Kidney tubule cell (primary cell): ENCODE data around the gene MOV10L1.
"Not testable (repeated sequence)": the region's sequence is repeated elsewhere in the genome, so short reads cannot be mapped to it uniquely, and the experiment has no call there.

Experiments used
- DNase-seq: peaks from one replicate; pipeline ENCODE4 v3.0.0-alpha.2; 2018; ENCODE audit warnings: low spot score

Gene MOV10L1

GRCh38 chr22:50104141-50104544, 14.3 kb downstream of the MOV10L1 start:
- no peak for DNase-seq

DNA sequence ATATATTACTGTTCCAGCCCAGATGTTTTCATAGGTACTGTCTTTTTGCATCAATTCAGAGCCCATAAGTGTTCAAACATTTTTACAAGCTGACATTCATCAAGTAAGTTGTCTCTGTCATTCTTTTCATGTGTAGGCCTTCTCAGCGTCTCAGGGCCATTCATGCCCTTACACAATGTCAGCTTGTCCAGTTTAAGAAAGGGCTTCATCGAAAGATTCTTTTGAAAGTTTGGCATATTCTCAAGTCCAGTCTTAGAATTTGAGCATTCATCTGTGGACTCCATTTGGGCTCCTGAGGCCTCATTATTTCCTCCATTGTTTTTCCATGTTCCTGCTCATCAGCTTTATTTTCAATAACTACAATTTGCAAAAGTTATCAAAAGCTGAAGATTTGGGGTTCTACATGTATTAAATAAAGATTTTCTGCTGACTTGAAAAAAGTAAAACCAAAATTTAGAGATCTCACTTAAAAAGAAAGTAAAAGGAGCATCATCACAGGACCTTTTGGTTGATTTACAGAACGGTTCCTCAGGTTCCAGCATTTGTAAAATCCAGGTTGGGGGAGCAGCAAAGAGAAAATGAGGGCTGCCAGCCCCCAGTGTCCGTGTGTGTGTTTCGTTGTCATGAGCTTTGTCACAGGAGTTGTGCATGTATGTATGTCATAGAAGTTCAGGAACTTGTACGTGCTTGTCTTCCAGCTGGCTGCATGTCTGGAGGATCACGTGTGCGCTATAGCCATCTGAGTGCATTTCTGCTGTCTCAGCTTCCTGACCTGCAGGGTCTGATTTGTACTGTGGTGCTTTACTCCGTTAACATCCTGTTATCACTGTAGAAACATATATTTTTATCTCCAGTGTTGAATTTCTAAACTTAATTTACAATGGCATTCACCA, 15.6 kb downstream of the MOV10L1 start:
- no peak for DNase-seq

DNA sequence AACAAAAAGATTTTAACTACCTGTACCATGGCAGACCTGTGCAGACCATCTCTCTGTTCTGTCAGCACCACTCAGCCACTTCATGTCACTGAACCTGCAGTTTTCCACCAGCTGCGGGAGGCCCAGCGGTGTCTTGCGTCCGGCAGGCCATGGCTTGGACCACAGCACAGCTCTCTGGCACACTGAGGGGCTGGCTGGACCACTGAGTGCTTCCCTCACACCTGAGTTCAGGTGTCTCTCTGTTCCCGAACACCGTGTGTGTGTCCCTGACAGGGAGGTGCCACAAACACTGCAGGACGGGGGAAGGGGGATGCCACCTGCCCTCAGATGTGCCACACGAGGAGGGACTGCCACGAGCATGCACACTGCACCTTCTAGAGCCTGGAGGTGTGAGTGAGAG, 17.7 kb downstream of the MOV10L1 start:
- DNase-seq = no peak

DNA sequence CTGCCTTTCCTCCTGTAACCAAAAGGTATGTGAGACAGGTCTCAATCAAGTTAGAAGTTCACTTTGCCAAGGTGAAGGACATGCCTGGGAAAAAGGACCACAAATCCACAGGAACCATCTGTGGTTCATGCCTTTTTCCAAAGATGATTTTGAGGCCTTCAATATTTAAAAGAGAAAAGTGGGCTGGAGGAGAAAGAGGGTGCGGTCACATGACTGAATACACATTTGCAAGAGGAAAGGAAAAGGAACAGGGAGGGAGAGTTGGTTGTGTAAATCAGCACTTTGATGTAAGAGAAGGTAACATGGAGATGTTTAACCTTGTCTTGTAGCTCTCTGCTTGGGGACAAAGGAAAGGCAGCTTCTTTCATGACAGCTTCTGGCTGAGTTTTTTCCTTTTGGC, 21.2 kb downstream of the MOV10L1 start:
- no peak for DNase-seq

- peak; percentile 41 for DNase-seq
Measured at GRCh38 chr22:50112151-50113118, 22.6 kb downstream of the MOV10L1 start.

- DNase-seq = no peak
Measured at GRCh38 chr22:50114221-50115021, 24.6 kb downstream of the MOV10L1 start.

DNA sequence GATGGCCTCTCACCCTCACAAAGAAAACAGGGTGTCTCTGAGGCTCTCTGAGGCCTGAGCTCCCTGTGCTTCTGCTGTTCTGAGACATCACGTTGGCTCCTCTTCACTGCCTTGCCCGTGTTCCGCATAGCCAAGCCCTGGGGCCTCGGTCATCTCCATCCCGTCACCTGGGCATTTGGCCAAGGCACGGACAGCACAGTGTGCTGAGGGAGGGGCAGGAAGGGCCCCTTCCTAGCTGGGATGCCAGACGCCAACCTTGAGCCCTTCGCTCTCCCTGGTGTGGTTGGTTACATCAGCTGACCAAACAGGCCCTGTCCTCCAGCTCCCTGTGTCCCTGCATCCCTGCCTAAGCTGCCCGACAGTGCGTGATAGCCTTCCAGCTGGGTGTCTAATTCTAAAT, 25.9 kb downstream of the MOV10L1 start:
- DNase-seq = peak; percentile 12

GRCh38 chr22:50117168-50117762, 27.5 kb downstream of the MOV10L1 start:
- DNase-seq = no peak

DNA sequence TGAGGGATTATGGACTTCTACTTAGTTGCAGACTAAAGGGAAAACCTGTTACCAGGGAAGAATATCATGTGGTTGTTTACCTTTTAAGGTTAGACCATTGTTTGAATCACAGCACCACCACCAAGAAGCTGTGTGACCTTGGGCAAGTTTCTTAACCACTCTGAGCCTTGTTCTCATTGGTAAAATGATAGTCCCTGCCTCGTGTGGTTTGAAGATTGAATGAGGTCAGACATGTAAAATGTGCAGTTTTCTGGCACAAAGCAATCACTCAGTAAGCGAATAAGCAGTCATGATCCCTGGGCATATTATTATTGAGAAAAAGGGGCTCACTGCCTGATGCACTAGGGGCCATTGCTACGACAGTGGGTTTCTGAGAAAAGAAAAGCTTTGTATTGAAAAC, 28.3 kb downstream of the MOV10L1 start:
- DNase-seq = no peak

DNA sequence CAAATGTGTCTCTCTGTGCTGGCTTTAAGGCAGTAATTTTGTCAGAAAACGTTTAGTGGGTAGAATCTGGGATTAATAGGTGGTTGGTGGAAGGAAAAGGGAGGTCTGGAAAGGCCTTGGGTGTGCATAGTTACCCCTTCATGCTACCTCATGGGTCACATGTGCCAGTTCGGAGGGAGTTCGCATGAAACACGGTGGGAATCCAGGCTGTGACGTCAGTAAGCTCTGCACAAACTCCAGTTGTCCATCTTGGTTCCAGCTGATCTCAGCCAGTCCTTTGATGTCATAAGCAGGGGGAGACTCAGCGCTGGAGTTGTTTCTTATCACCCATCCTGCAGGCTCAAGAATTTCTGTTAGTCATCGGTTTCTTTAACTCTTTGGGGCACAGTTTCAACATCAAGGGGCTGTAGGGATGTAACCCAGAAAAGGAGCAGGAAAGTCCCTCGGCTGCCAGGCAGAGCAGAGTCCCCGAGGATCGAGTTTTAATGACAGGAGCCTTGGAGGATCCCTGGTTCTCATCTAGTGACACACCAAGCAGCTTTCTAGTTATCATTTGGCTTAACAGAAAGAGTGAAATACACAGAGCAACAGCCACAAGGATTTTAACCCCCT, 28.9 kb downstream of the MOV10L1 start:
- peak; percentile 61 for DNase-seq

DNA sequence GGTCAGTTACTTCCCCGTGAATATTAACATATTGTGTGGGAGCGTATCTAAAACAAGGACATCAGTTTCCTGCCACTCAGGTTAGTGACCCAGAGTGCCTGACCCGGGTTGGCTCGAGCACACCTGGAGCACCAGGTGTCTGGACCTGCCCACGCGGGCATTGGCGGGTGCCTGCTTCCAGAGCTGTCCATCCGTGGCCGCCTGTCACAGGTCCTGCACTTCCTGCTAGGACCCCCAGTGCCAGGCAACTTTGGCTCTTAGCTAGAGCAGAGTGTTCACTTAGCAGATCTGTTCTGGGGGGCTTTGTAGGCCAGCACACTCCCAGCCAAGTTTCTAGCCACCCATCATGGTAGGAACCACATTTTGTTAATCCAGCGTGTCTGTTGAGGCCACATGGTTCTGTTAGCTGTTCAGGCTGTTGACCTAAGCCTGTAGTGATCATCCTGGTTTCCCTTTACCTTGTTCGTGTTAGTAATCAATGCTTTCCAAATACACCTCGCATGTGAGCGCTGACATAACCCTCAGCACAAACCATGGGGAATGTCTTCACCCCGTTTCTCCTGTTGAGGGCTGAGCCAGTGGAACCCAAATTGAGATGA, 29.5 kb downstream of the MOV10L1 start:
- DNase-seq = no peak

GRCh38 chr22:50119768-50120251, 30.0 kb downstream of the MOV10L1 start:
- DNase-seq = no peak

GRCh38 chr22:50121202-50121740, 31.5 kb downstream of the MOV10L1 start:
- no peak for DNase-seq

- no peak for DNase-seq
Measured at GRCh38 chr22:50123119-50123518, 33.3 kb downstream of the MOV10L1 start.

- no peak for DNase-seq
Measured at GRCh38 chr22:50125029-50125428, 35.2 kb downstream of the MOV10L1 start.

DNA sequence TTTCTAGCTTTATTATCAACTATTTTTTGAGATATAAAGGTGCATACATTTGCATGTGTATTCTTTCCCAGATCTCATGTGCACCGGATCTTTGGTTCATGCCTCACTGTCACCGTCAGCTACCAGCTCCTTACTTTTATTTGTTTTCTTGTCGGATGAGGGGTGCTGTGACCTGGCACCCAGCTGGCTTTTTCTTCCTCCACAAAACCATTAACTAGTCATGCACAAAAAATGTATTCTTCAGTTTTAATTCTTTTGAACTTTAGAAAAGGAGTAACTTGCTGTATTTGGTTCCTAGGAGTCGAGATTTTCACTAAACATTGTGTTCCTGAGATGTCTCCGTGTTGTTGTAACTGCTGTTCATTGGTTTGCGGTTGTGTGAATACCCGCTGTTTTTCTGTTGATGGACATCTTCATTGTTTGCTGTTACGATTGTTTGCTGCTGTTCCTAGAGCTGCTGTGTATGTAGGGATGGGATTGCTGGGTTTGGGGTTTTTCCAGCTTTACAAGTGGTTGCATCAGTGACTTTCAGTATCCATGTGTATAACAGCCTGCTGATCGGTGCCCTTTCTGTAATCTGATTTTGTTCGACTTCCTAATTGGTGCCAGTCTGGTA, 39.4 kb downstream of the MOV10L1 start:
- DNase-seq = no peak

- no peak for DNase-seq
Measured at GRCh38 chr22:50131894-50132293, 42.1 kb downstream of the MOV10L1 start.

GRCh38 chr22:50134481-50134880, 44.7 kb downstream of the MOV10L1 start:
- no peak for DNase-seq

DNA sequence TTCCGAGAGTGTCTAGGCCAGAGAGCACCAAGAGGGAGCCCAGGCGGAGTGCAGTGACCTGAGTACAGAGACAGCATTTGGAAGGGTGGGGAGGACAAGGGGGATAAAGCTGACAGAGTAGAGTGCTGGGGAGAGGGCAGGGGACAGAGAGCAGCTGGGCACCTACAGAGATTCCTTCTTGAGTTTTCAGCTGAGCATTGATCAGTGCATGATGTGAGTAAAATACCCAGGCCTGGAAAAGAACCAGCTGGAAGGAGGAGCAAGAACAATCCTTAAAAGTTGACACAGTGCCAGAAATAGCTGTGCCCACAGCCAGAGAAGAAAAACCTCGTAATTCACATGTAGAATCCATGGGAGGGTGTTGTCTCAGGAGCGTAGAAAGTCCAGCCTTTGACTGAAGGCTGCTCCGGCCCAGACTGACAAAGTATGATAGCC, 46.8 kb downstream of the MOV10L1 start:
- peak; percentile 14 for DNase-seq

DNA sequence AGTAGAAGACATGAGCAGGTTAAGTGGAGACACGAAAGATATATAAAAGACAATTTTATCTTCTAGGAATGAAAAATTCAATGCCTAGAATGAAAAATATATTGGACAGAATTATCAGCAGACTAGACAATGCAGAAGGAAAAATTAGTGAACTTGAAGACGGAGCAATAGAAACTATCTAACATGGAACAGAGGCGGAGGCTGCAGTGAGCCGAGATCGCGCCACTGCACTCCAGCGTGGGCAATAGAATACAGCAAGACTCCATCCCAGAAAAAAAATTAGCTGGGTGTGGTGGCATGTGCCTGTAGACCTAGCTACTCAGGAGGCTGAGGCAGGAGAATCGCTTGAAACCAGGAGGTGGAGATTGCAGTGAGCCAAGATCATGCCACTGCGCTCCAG, 47.5 kb downstream of the MOV10L1 start:
- not testable (repeated sequence) for DNase-seq
